ENCODE results near the gene NUP188.

NUP188 gene

GRCh38 chr9:128998462-128998861 lies 51.0 kb downstream of the NUP188 start:
- no peak for DNase-seq (ENCODE audit: low read depth in 1 of 2, low spot score in 1 of 2)
- H3K4me3 ChIP-seq (replicated peaks; ENCODE audit: insufficient read depth, low read length): no peak overlapping the region
- TF ChIP-seq SPI1 (IDR thresholded peaks at IDR 0.05; ENCODE audit: borderline replicate concordance, low read depth): no peak
- TF ChIP-seq REST (IDR thresholded peaks at IDR 0.05; ENCODE audit: insufficient replicate concordance, low read depth): no peak
- no peak for TF ChIP-seq POLR2AphosphoS5 (IDR thresholded peaks at IDR 0.05; ENCODE audit: low read depth)
- no peak for TF ChIP-seq GABPA (IDR thresholded peaks at IDR 0.05; ENCODE audit: low read depth)
- no peak for TF ChIP-seq CTCF (IDR thresholded peaks at IDR 0.05; ENCODE audit: insufficient read depth, low read length)
- H3K27me3 ChIP-seq (ENCODE audit: insufficient read depth, poor library complexity, severe bottlenecking): no peaks in the 10 kb centered on the region
- H3K27ac ChIP-seq (replicated peaks): no peak overlapping the region

- Histone ChIP-seq H3K27ac (replicated peaks) (no peak overlapping the region), H3K27me3 (ENCODE audit: insufficient read depth, poor library complexity, severe bottlenecking) (no peaks in the 10 kb centered on the region), H3K4me3 (replicated peaks; ENCODE audit: insufficient read depth, low read length) (no peak overlapping the region)
- TF ChIP-seq SPI1 (IDR thresholded peaks at IDR 0.05; ENCODE audit: borderline replicate concordance, low read depth) (no peak), CTCF (IDR thresholded peaks at IDR 0.05; ENCODE audit: insufficient read depth, low read length) (no peak), POLR2AphosphoS5 (IDR thresholded peaks at IDR 0.05; ENCODE audit: low read depth) (no peak), GABPA (IDR thresholded peaks at IDR 0.05; ENCODE audit: low read depth) (no peak), REST (IDR thresholded peaks at IDR 0.05; ENCODE audit: insufficient replicate concordance, low read depth) (no peak)
- DNase-seq (ENCODE audit: low read depth in 1 of 2, low spot score in 1 of 2): peak in 1 of 2 experiments; percentile 12
Observed at GRCh38 chr9:128999581-129000206, 52.2 kb downstream of the NUP188 start.

GRCh38 chr9:129001504-129002325 lies 54.2 kb downstream of the NUP188 start:
- H3K27me3 ChIP-seq (ENCODE audit: insufficient read depth, poor library complexity, severe bottlenecking): no peaks in the 10 kb centered on the region
- TF ChIP-seq SPI1 (IDR thresholded peaks at IDR 0.05; ENCODE audit: borderline replicate concordance, low read depth) (no peak), REST (IDR thresholded peaks at IDR 0.05; ENCODE audit: insufficient replicate concordance, low read depth) (no peak), POLR2AphosphoS5 (IDR thresholded peaks at IDR 0.05; ENCODE audit: low read depth) (no peak), CTCF (IDR thresholded peaks at IDR 0.05; ENCODE audit: insufficient read depth, low read length) (no peak), GABPA (IDR thresholded peaks at IDR 0.05; ENCODE audit: low read depth) (no peak)
- DNase-seq (ENCODE audit: low read depth in 1 of 2, low spot score in 1 of 2): no peak
- H3K4me3 ChIP-seq (replicated peaks; ENCODE audit: insufficient read depth, low read length): no peak overlapping the region
- H3K27ac ChIP-seq (replicated peaks): no peak overlapping the region
